Hepatocyte (in vitro differentiated cells): ENCODE data around the gene SEC63.
"Not testable (repeated sequence)": the region's sequence is repeated elsewhere in the genome, so short reads cannot be mapped to it uniquely, and the experiment has no call there.

Experiments
- CTCF ChIP-seq: fragments of 200-600 bp; sonication (generic); IDR thresholded peaks from 2 replicates; pipeline ENCODE4 v1.5.1; 2016; ENCODE audit warnings: antibody characterized with exemption, mild to moderate bottlenecking; ENCODE audit not compliant: poor library complexity
- EZH2phosphoT487 ChIP-seq: fragments of 200-600 bp; sonication (generic); IDR thresholded peaks from one replicate; pipeline ENCODE4 v1.6.1; 2018; ENCODE audit warnings: antibody characterized with exemption, mild to moderate bottlenecking, low read depth, moderate library complexity; ENCODE audit not compliant: unreplicated experiment, severe bottlenecking

- TF ChIP-seq CTCF, EZH2phosphoT487: not testable (repeated sequence)
Observed at GRCh38 chr6:107936910-107937292, 21.1 kb downstream of the SEC63 start.
